Liver (tissue), 9 donors: ENCODE data around the gene DNASE2B. TPM values are rescaled to one million over a fixed set of nuclear protein-coding genes. Genes with fewer than 3 reads are reported as not detected.

Experiments
- DNase-seq: peaks from one replicate; pipeline ENCODE4 v3.0.0-alpha.2; 2017; ENCODE audit warnings: low spot score
- H3K27ac ChIP-seq, 2 donors: one replicate each; pipeline ENCODE4 v1.7.0; 2013; ENCODE audit warnings: inconsistent platforms in 2 of 2, low read length in 2 of 2, control low read depth in 1 of 2, low read depth in 1 of 2, mild to moderate bottlenecking in 1 of 2
- H3K27me3 ChIP-seq, 4 donors: one replicate each; pipeline versions ENCODE4 v1.6.1 to v1.7.0; 2013; ENCODE audit warnings: low read length in 3 of 4, inconsistent platforms in 1 of 4, mild to moderate bottlenecking in 1 of 4, moderate library complexity in 1 of 4; ENCODE audit not compliant: control insufficient read depth in 4 of 4, insufficient read depth in 4 of 4
- H3K36me3 ChIP-seq, 4 donors: one replicate each; pipeline versions ENCODE4 v1.6.1 to v1.7.0; 2013; ENCODE audit warnings: low read length in 3 of 4, mild to moderate bottlenecking in 3 of 4, low read depth in 1 of 4, moderate library complexity in 1 of 4; ENCODE audit not compliant: control insufficient read depth in 4 of 4, insufficient read depth in 3 of 4
- H3K4me1 ChIP-seq, 4 donors: one replicate each; pipeline versions ENCODE4 v1.6.1 to v1.7.0; 2013; ENCODE audit warnings: low read length in 3 of 4, mild to moderate bottlenecking in 3 of 4, moderate library complexity in 1 of 4; ENCODE audit not compliant: control insufficient read depth in 4 of 4, insufficient read depth in 4 of 4
- H3K4me3 ChIP-seq, 3 donors: one replicate each; pipeline versions ENCODE4 v1.6.1 to v1.7.0; 2013; ENCODE audit warnings: low read length in 3 of 3, control low read depth in 1 of 3, low read depth in 1 of 3, mild to moderate bottlenecking in 1 of 3
- H3K9ac ChIP-seq, 2 donors: one replicate each; pipeline ENCODE4 v1.7.0; 2013; ENCODE audit warnings: low read length in 2 of 2, mild to moderate bottlenecking in 2 of 2, moderate library complexity in 2 of 2, control low read depth in 1 of 2, low read depth in 1 of 2
- H3K9me3 ChIP-seq, 4 donors: one replicate each; pipeline versions ENCODE4 v1.6.1 to v1.7.0; 2013; ENCODE audit warnings: low read length in 3 of 4; ENCODE audit not compliant: control insufficient read depth in 4 of 4
- ATF3 ChIP-seq: IDR thresholded peaks from 2 replicates; pipeline ENCODE4 v1.6.1; 2016; ENCODE audit warnings: antibody characterized with exemption
- CTCF ChIP-seq: fragments of 150-350 bp; IDR thresholded peaks from 2 replicates; pipeline ENCODE4 v1.5.1; 2017; ENCODE audit warnings: improper control_type of control experiment, low read depth, low read length; ENCODE audit not compliant: missing input control
- EGR1 ChIP-seq, 2 donors: IDR thresholded peaks; 2 replicates each; pipeline ENCODE4 v1.6.1; 2016 to 2018; ENCODE audit warnings: antibody characterized with exemption in 2 of 2, low read depth in 2 of 2
- FOXA1 ChIP-seq: IDR thresholded peaks from 2 replicates; pipeline ENCODE4 v1.6.1; 2016; ENCODE audit warnings: antibody characterized with exemption
- FOXA2 ChIP-seq: IDR thresholded peaks from 2 replicates; pipeline ENCODE4 v1.6.1; 2016; ENCODE audit warnings: antibody characterized with exemption
- GABPA ChIP-seq, 2 donors: IDR thresholded peaks in 1 of 2; conservative IDR thresholded peaks in 1 of 2; 2 replicates each; pipeline ENCODE4 v1.6.1; 2016; ENCODE audit warnings: antibody characterized with exemption in 2 of 2, mild to moderate bottlenecking in 1 of 2, moderate library complexity in 1 of 2
- HNF4A ChIP-seq, 2 donors: conservative IDR thresholded peaks; 2 replicates each; pipeline ENCODE4 v1.6.1; 2016; ENCODE audit warnings: antibody characterized with exemption in 2 of 2, mild to moderate bottlenecking in 2 of 2
- HNF4G ChIP-seq: IDR thresholded peaks from 2 replicates; pipeline ENCODE4 v1.6.1; 2016; ENCODE audit warnings: antibody characterized with exemption
- JUND ChIP-seq, 2 donors: IDR thresholded peaks; 2 replicates each; pipeline ENCODE4 v1.6.1; 2016; ENCODE audit warnings: antibody characterized with exemption in 2 of 2
- MAX ChIP-seq: IDR thresholded peaks from 2 replicates; pipeline ENCODE4 v1.6.1; 2016; ENCODE audit warnings: antibody characterized with exemption
- NR2F2 ChIP-seq: IDR thresholded peaks from 2 replicates; pipeline ENCODE4 v1.6.1; 2016; ENCODE audit warnings: antibody characterized with exemption
- RAD21 ChIP-seq, 2 donors: IDR thresholded peaks; 2 replicates each; pipeline ENCODE4 v1.6.1; 2016; ENCODE audit warnings: antibody characterized with exemption in 2 of 2, mild to moderate bottlenecking in 2 of 2
- REST ChIP-seq: IDR thresholded peaks from 2 replicates; pipeline ENCODE4 v1.6.1; 2016; ENCODE audit warnings: antibody characterized with exemption, mild to moderate bottlenecking
- RXRA ChIP-seq, 2 donors: IDR thresholded peaks; 2 replicates each; pipeline ENCODE4 v1.6.1; 2017 to 2018; ENCODE audit warnings: antibody characterized with exemption in 2 of 2, mild to moderate bottlenecking in 1 of 2
- SP1 ChIP-seq: IDR thresholded peaks from 2 replicates; pipeline ENCODE4 v1.6.1; 2018; ENCODE audit warnings: antibody characterized with exemption, mild to moderate bottlenecking
- TAF1 ChIP-seq: conservative IDR thresholded peaks from 2 replicates; pipeline ENCODE4 v1.6.1; 2016; ENCODE audit warnings: antibody characterized with exemption, mild to moderate bottlenecking
- YY1 ChIP-seq: IDR thresholded peaks from 2 replicates; pipeline ENCODE4 v1.6.1; 2016; ENCODE audit warnings: antibody characterized with exemption, mild to moderate bottlenecking
- ZBTB33 ChIP-seq: IDR thresholded peaks from 2 replicates; pipeline ENCODE4 v1.6.1; 2016; ENCODE audit warnings: antibody characterized with exemption
- WGBS: extraction: QIAGEN DNeasy Blood & Tissue Kit; methylation state at CpG from one replicate; pipeline ENCODE4 v1.1.7; 2013; 5-methylcytosine and 5-hydroxymethylcytosine counted together
- polyA plus RNA-seq, 2 donors: library from polyadenylated mRNA; stranded (reverse) in 1 of 2; unstranded in 1 of 2; fragments of 200-250 nt in 1 of 2; fragments of >200 nt in 1 of 2; fragmentation: Nextera tagmentation in 1 of 2; extraction: Ambion mirVana in 1 of 2; gene quantifications; one replicate each; pipeline versions ENCODE4 v1.2.1 to v1.2.3, GENCODE V29; 2013 to 2015
- total RNA-seq, 2 donors: library from RNA; depleted of rRNA; stranded (reverse); fragments of >200 nt; gene quantifications; one replicate each; pipeline ENCODE4 v1.2.3, GENCODE V29; 2014
- donor health status: healthy.
- donor health status: healthy.
- donor health status: healthy.
- donor health status: healthy.
- donor health status: healthy.

The DNASE2B gene
- total and polyA plus RNA-seq, 4 donors, result not detected

- TF ChIP-seq REST (no peak), ATF3 (no peak), FOXA1 (no peak), MAX (no peak), YY1 (no peak)
These were observed 18.4 kb upstream of the DNASE2B start (continued) for GRCh38 chr1:84379917-84380180.

- 77% methylated on average over 3 of the region's 3 CpGs for WGBS
- no peak for DNase-seq
- TF ChIP-seq ZBTB33 (no peak), HNF4A (conservative IDR thresholded peaks at IDR 0.05) (no peak), NR2F2 (no peak), FOXA1 (no peak), RAD21 (IDR thresholded peaks at IDR 0.05) (no peak), REST (no peak), JUND (IDR thresholded peaks at IDR 0.05) (no peak), GABPA (IDR thresholded peaks at IDR 0.05 in 1 of 2, conservative IDR thresholded peaks at IDR 0.05 in 1 of 2) (no peak), CTCF (no peak), FOXA2 (no peak), TAF1 (no peak), HNF4G (no peak), YY1 (no peak), MAX (no peak), RXRA (IDR thresholded peaks at IDR 0.05) (no peak), SP1 (no peak), ATF3 (no peak), EGR1 (IDR thresholded peaks at IDR 0.05; ENCODE audit: low read depth in 2 of 2) (no peak)
- H3K4me1 ChIP-seq, result no peaks in the 10 kb centered on the region
- no peaks in the 10 kb centered on the region for H3K9me3 ChIP-seq
- no peaks in the 10 kb centered on the region for H3K27me3 ChIP-seq
- H3K9ac ChIP-seq, result no peak overlapping the region
- H3K36me3 ChIP-seq, result no peaks in the 10 kb centered on the region
- H3K4me3 ChIP-seq, result no peak overlapping the region
- no peak overlapping the region for H3K27ac ChIP-seq
These were observed 16.2 kb upstream of the DNASE2B start for GRCh38 chr1:84382127-84382526.
